Gastroesophageal sphincter (tissue), 4 donors: ENCODE results near the gene TTLL4. TPM values are rescaled to one million over a fixed set of nuclear protein-coding genes. Genes with fewer than 3 reads are reported as not detected.

Source experiments
- ATAC-seq: fragments of 150-250 bp; one replicate; pipeline ENCODE4 v1.9.1; 2016; ENCODE audit warnings: mild to moderate bottlenecking, moderate library complexity
- H3K27ac ChIP-seq, 4 donors: fragments of 200-600 bp; sonication (generic) in 3 of 4; 1 replicate in 3 of 4; 2 replicates in 1 of 4; pipeline ENCODE4 v1.5.1; 2016 to 2019
- H3K27me3 ChIP-seq: fragments of 200-600 bp; sonication (generic); one replicate; pipeline ENCODE4 v1.5.1; 2019
- H3K36me3 ChIP-seq, 2 donors: fragments of 200-600 bp; sonication (generic); one replicate each; pipeline ENCODE4 v1.5.1; 2019; ENCODE audit warnings: control low read depth in 1 of 2
- H3K4me1 ChIP-seq, 3 donors: fragments of 200-600 bp; sonication (generic); 1 replicate in 2 of 3; 2 replicates in 1 of 3; pipeline ENCODE4 v1.5.1; 2016 to 2019; ENCODE audit warnings: control low read depth in 2 of 3
- H3K4me3 ChIP-seq, 2 donors: fragments of 200-600 bp; sonication (generic); one replicate each; pipeline ENCODE4 v1.5.1; 2019; ENCODE audit warnings: mild to moderate bottlenecking in 1 of 2, moderate library complexity in 1 of 2
- H3K9me3 ChIP-seq, 3 donors: fragments of 200-600 bp; sonication (generic); one replicate each; pipeline ENCODE4 v1.5.1; 2017 to 2019; ENCODE audit warnings: control low read depth in 2 of 3
- EP300 ChIP-seq: sonication (generic); formaldehyde crosslinking; IDR thresholded peaks from one replicate; pipeline ENCODE4 v1.6.1; 2017; ENCODE audit warnings: antibody characterized with exemption, mild to moderate bottlenecking
- POLR2A ChIP-seq, 2 donors: fragments of 450-650 bp; IDR thresholded peaks; one replicate each; pipeline ENCODE4 v1.6.1; 2017; ENCODE audit warnings: antibody characterized with exemption in 2 of 2, mild to moderate bottlenecking in 2 of 2, moderate library complexity in 1 of 2
- POLR2AphosphoS5 ChIP-seq: sonication (generic); formaldehyde crosslinking; IDR thresholded peaks from one replicate; pipeline ENCODE4 v1.6.1; 2017; ENCODE audit warnings: antibody characterized with exemption
- WGBS, 2 donors: methylation state at CpG; one replicate each; pipeline ENCODE4 v1.1.5; 2018; ENCODE audit warnings: low coverage in 1 of 2; 5-methylcytosine and 5-hydroxymethylcytosine counted together
- total RNA-seq, 4 donors: library from RNA; depleted of rRNA; stranded (reverse); fragments of >200 nt; gene quantifications; one replicate each; pipeline ENCODE4 v1.1.0, GENCODE V29; 2016
- TF ChIP-seq, protein P1 (sequence below), 4 experiments: fragments of 200-600 bp in 2 of 4; fragments of 450-650 bp in 2 of 4; sonication (generic) in 1 of 4; IDR thresholded peaks; one replicate each; pipeline ENCODE4 v1.5.1; 2017 to 2019; ENCODE audit warnings: antibody characterized with exemption in 4 of 4, mild to moderate bottlenecking in 2 of 4, moderate library complexity in 2 of 4

The TTLL4 gene
- total RNA-seq, 4 donors from 2014 or later: 6.5 to 12.1 (median 8.7) TPM

DNA sequence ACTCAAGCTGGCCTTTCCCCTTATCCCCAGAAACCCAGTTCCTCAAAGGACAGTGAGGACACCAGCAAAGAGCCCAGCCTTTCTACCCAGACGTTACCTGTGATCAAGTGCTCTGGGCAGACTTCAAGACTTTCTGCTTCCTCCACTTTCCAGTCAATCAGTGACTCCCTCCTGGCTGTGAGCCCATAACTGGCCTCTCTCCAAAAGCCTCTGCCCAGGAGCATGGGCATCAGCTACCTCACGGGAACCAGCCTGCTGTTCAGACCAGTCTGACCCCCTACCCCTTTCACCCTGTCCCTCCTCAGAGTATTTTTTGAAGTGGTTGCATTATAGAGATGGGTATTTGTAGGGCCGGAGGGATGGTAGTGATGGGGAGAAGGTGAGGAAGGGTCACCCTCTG lies 43.6 kb downstream of the TTLL4 start:
- H3K27ac ChIP-seq: no peak overlapping the region
- no peak for ATAC-seq
- 57 to 86% methylated on average over 2 of the region's 3 CpGs for WGBS, 2 donors
- H3K27me3 ChIP-seq: no peaks in the 10 kb centered on the region
- peaks cover 0 to 67% of the 10 kb centered on the region in 2 donors for H3K36me3 ChIP-seq
- H3K9me3 ChIP-seq: no peaks in the 10 kb centered on the region
- peaks cover 0 to 12% (median 0%) of the 10 kb centered on the region in 3 donors for H3K4me1 ChIP-seq
- TF ChIP-seq EP300 (no peak), POLR2AphosphoS5 (no peak), POLR2A (IDR thresholded peaks at IDR 0.05) (no peak)
- TF ChIP-seq, protein P1, sequence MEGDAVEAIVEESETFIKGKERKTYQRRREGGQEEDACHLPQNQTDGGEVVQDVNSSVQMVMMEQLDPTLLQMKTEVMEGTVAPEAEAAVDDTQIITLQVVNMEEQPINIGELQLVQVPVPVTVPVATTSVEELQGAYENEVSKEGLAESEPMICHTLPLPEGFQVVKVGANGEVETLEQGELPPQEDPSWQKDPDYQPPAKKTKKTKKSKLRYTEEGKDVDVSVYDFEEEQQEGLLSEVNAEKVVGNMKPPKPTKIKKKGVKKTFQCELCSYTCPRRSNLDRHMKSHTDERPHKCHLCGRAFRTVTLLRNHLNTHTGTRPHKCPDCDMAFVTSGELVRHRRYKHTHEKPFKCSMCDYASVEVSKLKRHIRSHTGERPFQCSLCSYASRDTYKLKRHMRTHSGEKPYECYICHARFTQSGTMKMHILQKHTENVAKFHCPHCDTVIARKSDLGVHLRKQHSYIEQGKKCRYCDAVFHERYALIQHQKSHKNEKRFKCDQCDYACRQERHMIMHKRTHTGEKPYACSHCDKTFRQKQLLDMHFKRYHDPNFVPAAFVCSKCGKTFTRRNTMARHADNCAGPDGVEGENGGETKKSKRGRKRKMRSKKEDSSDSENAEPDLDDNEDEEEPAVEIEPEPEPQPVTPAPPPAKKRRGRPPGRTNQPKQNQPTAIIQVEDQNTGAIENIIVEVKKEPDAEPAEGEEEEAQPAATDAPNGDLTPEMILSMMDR (IDR thresholded peaks at IDR 0.05): no peak
- no peak overlapping the region for H3K4me3 ChIP-seq

DNA sequence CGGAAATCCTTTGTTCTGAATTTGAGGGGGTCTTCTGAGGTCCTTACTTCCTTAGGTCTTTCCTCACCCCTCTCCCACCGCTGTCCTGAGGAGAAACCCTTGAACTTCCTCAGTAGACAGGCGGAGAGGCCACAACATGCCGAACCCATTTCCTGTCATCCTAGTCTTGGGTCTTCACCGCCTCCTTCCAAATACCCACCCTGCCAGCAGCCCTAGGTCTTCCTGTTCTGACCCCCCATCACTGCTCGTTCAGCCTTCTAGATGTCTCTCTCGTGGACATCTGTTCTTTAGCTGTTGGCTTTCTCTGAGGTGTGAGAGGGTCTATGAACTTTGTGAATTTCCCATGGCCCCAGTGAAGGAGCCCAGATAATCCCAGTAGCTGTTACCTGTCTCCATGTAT lies 44.1 kb downstream of the TTLL4 start:
- no peak for ATAC-seq
- Histone ChIP-seq H3K36me3 (peaks cover 0 to 62% of the 10 kb centered on the region in 2 donors), H3K27me3 (no peaks in the 10 kb centered on the region), H3K4me3 (no peak overlapping the region), H3K4me1 (peaks cover 0 to 12% (median 0%) of the 10 kb centered on the region in 3 donors), H3K27ac (no peak overlapping the region), H3K9me3 (no peaks in the 10 kb centered on the region)
- TF ChIP-seq POLR2AphosphoS5 (no peak), POLR2A (IDR thresholded peaks at IDR 0.05) (no peak), EP300 (no peak)
- TF ChIP-seq, protein P1 (IDR thresholded peaks at IDR 0.05): no peak
- WGBS, 2 donors: 80 to 92% methylated on average over 2 to 5 of the region's 7 CpGs

DNA sequence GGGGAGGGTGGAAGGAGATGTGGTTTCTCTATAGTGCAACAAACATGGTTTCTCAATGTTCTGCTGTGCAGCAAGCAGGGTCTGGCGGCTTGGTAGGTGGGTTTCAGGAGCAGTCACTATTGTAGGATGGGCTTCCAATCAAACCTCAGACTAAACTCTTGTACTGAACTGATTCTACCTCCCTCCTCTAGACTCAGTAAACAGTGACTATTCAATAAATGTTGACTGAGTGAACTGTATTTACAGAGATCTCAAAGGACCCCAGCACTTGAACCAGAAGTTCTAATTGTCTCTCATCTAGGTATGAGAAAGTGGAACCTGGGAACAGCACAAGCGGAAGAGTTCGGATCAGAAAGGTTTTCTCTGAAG lies 44.5 kb downstream of the TTLL4 start:
- H3K27ac ChIP-seq: no peak overlapping the region

DNA sequence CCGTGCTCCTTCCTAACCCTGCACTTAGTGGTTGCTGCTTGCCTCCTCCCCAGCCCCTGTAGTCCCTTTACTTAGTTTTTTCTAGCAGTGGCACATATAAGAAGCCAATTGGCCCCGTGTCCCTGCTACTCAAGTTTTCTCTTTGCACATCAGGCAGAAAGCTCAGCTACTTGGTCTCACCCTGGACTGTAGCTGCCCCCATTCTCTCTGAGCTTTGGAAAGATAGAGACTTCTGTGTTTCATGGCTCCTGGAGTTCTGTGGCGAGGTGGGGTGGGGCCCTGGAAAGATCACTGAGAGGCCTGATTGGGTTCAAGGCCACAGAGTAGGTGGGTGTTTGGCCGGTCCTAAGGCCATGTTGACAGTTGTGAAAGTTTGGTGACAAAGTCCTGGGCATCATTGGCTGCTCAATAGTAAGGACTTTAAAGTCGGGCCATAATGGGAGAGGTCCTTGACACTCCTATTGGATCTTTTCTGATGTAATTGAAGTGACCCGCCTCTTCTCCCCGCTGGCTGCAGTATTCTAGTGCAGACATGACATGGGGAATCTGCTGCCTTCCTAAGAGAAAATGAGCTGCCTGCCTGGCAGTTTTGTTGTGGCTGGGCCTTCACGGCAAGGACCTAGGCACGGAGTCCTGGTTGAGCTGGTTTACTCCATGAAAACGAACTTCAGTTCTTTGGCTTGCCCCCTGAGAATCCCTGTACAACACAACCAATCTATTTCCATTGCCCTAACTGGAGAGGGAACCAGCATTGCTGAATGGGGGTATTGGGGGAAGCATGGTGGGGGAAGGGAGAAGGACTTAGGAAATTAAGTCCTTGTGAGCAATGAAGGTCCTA lies 45.2 kb downstream of the TTLL4 start:
- Histone ChIP-seq H3K4me1 (peaks cover 0 to 12% (median 0%) of the 10 kb centered on the region in 3 donors), H3K36me3 (peaks cover 0 to 51% of the 10 kb centered on the region in 2 donors), H3K4me3 (no peak overlapping the region), H3K27ac (no peak overlapping the region), H3K9me3 (no peaks in the 10 kb centered on the region), H3K27me3 (no peaks in the 10 kb centered on the region)
- TF ChIP-seq, protein P1 (IDR thresholded peaks at IDR 0.05): no peak
- TF ChIP-seq POLR2A (IDR thresholded peaks at IDR 0.05) (no peak), EP300 (no peak), POLR2AphosphoS5 (no peak)
- 86 to 95% methylated on average over 5 to 9 of the region's 10 CpGs for WGBS, 2 donors
- no peak for ATAC-seq

More for the DNA sequence above, 44.5 kb downstream of the TTLL4 start:
- TF ChIP-seq POLR2A (IDR thresholded peaks at IDR 0.05) (no peak), EP300 (no peak), POLR2AphosphoS5 (no peak)
- TF ChIP-seq, protein P1 (IDR thresholded peaks at IDR 0.05): no peak
- peaks cover 0 to 57% of the 10 kb centered on the region in 2 donors for H3K36me3 ChIP-seq
- no peak overlapping the region for H3K4me3 ChIP-seq
- peaks cover 0 to 12% (median 0%) of the 10 kb centered on the region in 3 donors for H3K4me1 ChIP-seq
- H3K9me3 ChIP-seq: no peaks in the 10 kb centered on the region
- 90 to 100% methylated on average over 3 of the region's 3 CpGs for WGBS, 2 donors
- no peak for ATAC-seq
- no peaks in the 10 kb centered on the region for H3K27me3 ChIP-seq
